Uterus (tissue), 2 donors: ENCODE results near the gene FASTK.

Experiments used
- CTCF ChIP-seq, 4 experiments: fragments of 200-600 bp in 2 of 4; fragments of 450-650 bp in 2 of 4; sonication (generic) in 2 of 4; IDR thresholded peaks; one replicate each; pipeline ENCODE4 v1.5.1; 2016 to 2019; ENCODE audit warnings: antibody characterized with exemption in 4 of 4, mild to moderate bottlenecking in 2 of 4, moderate library complexity in 1 of 4
- POLR2A ChIP-seq, 2 donors: fragments of 450-650 bp; IDR thresholded peaks; one replicate each; pipeline ENCODE4 v1.6.1; 2016; ENCODE audit warnings: antibody characterized with exemption in 2 of 2, mild to moderate bottlenecking in 1 of 2, moderate library complexity in 1 of 2

- TF ChIP-seq CTCF (IDR thresholded peaks at IDR 0.05) (no peak), POLR2A (IDR thresholded peaks at IDR 0.05) (no peak)
Observed at GRCh38 chr7:151071032-151071866, 9.4 kb downstream of the FASTK start.
